Activated CD8-positive, alpha-beta memory T cell treated with anti-CD3 and anti-CD28 coated beads, Interleukin-2, amount 50 U/mL, for 1 hour (primary cell): Measurements from ENCODE around the gene C8G.

Experiments used
- DNase-seq: peaks from one replicate; pipeline ENCODE4 v3.0.0-alpha.2; 2020; ENCODE audit errors: extremely low read depth

Gene C8G

DNA sequence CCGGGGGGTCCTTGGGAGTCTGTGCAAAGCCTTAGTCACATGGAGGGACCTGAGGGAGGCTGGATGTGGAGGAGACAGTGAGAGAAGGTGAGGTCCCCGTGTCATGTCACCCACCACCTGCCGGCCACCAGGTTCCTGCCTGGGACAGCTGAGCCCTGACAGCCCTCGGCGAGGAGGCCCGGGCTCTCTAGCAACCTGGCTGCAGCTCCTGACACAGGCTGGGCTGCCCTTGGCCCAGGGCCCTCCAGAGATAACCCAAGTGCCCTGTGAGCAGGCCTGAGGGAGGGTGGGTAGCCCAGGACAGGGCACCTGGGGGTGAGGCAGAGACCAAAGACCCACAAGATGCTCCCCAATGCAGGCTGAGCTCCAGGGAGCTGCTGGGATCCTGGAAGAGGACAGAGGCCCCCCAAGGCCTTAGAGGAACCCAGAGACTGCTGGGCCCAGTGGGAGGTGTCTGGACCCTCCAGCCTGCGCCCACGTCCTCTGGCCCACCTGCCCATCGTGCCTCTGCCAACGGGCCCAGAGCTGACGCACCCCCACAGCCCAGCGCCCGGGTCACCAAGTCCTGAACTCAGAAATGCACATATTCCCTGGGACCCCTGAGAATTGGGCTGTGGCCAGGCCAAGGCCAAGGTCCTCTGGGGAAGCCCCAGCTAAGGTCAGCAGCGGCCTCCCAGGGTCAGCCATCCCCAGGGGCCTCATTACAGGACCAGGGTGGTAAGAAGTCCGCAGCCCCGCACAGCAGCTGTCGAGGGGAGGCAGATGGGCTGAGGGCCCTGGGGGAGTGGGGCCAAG lies 23.5 kb downstream of the C8G start:
- no peak for DNase-seq

DNA sequence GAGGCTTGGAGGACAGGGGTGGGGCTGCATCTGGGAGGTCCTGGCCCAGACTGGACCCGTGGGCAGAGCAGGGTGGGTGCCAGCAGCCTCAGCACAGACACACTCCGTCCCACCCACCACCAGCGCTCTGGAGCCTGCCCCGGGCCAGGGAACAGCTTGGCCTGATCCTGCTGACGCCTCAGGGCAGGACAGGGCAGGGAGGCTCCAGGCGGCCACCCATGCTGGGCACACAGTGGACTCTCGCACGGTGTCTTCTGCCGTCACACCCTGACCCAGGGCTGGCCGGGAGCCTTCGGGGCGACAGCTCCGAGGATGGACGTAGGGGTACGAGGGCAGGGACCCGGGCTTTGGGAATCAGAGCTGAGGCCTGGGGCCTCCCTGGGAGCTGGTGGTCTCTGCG lies 24.1 kb downstream of the C8G start:
- DNase-seq = no peak

DNA sequence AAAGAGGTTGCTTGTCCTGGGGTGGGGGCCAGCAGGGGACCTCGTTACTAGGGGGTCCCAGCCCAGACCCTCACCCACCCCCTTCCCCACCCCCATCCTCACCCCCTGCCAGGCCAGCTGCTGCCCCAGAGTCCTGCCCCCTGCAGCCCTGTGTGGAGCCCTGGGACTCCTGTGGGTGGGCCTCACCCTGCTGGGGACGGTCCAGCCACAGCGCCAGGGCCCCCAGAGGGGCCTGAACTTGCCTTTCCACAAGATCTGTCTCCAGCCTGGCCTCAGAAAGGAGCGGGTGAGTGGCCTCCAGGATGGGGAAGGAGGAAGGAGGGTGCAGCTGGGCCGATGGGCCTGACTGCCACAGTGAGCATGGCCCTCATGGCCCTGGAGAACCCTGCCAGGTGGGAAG lies 24.7 kb downstream of the C8G start:
- DNase-seq = no peak

DNA sequence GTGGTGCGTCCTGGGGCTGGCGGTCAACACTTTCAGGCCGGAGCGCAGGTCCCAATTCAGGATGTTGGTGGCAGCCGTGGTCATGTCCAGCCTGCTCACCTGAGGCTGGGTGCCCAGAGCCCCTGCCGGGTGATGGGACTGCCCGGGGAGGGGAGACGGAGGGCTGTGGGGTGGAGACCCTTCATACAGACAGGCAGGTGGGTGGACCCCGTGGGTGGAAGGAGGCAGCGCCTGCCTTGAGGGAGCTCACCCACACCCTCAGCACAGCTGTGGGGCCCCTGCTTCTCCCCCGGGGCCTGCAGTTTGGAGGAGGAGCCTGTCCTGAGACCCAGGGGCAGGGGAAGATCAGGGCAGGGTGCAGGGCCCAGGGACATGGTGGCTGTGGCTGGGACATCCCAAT lies 25.3 kb downstream of the C8G start:
- no peak for DNase-seq

DNA sequence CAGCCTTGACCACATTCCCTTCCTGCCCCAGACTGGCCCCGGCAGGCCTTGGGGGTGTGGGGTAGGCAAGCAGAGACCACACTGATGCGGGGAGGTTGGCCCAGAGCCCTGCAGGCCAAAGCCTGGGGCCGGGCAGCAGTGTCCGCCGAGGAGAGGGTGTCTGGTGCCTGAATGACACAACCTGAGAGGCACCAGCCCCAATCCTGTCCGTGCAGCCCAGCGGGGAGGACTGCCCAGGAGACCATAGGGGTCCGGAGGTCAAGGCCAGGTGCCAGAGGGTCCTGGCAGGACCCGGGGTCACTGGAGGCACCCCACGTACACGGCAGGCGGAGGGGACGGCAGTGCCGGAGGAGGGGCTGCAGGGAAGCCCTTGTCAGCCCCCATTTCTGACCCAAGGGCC lies 26.7 kb downstream of the C8G start:
- DNase-seq = no peak

DNA sequence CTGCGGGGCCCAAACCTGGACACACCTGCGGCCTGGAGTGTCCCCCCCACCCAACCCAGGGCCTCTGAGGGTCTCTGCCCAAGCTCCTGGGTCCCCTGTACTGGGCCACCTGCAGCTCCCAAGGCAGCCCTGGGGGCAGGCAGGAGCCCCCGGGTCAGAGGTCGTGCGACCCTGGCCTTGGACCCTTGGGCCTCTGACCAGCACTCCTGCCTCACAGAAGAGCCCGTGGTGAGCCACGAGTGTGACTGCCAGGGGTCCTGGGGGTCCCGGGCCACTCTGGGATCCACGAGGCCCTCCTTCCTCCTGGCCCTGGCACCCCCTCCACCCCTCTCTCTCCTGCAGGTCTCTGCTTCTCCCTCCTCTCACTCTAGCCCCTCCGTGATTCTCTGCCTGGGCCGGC lies 27.3 kb downstream of the C8G start:
- DNase-seq = no peak

DNA sequence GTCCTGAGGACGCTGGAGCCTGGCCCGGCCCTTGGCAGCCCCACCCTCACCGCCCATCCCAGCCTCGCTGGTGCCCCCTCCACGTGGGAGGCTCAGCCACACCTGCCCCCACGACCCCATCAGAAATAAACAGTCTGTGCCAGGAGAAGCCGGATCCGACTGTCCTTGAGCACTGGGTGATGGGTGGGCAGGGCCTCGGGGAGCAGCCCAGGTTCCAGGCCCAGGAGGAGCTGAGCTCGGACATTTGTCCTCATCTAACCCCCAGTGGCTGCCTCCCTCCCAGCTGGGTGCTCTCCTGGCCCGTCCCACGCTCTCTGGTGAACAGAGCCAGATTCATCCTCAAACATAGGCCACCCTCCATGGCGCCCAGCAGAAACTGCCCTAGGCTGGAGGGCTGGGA lies 27.7 kb downstream of the C8G start:
- DNase-seq = no peak

DNA sequence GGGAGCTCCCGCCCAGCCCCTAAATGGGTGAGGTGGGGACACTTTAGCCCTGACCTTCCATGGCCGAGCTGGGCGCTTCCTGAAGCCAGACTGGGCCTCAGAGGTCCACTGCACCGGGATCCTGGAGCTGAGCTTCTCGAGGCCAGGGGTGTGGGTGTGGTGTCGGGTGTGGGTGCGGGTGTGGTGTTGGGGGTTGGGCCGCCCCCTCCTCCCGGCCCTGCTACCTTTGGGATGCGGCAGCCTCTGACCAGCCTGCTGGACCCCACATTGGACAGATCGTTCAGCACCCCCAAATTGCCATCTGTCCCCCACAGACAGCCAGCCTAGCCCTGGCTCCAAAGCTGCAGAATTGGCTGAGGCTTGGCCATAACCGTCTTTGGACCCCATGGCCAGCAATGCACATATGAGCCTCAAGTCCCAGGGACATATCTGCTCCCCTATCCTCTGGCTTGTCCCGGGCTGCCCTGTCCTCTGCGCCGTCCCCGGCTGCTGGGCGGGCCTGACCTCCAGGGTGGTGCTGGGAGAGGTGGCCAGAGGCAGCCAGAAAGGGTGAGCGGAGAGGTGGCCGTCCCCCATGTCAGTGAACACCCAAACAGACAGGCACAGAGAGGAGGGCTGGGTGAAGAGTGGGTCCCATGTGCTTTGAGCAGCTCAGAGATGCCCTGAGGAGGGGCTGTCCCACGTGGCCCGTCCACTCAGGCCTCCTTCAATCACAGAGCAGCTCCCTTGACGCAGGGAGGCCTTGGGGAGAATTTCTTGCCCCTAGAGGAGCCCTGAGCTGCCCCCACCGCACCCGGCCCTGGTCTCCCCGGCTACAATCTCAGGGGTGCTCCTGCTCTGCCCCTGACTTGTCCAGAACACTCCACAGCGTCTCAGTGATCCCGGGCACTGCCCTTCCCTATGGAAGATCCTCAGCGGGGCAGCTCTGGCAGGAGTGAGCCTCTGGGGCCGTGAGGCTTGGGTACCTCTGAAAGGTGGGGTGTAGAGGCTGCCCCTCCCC lies 28.9 kb downstream of the C8G start:
- DNase-seq = no peak

DNA sequence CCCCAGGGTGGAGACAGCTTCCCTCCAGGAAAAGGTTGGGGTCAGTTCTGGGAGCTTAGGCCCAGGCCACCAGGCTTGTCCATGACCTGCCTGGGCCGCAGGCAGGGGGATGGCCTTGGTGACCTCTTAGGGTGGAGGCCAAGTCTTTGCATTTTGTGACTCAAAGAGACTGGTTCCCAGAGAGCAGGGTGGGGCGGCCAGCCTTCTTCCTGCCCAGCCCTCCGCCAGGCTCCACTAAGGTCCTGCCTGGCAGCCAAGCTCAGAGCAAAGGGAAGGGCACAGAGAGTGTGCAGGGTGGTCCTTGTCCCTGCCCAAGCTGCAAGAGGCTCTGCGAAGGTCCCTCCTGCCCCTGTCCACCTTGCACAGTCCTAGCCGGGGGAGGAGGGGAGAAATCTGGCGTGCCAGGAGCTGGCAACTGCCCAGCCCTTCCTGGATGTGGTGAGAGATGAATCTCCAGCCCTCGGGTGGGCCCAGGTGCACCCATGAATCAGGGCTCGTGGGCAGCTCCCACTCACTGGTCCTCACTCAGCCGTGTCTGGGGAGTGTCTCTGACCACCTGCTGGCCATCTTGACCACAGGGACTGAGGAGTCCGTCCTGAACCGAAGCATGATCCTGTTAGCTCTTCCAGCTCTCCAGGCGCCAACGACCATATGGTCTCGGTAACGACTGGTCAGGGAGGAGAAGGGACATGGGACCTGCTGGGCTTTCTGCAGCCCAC lies 29.9 kb downstream of the C8G start:
- no peak for DNase-seq

DNA sequence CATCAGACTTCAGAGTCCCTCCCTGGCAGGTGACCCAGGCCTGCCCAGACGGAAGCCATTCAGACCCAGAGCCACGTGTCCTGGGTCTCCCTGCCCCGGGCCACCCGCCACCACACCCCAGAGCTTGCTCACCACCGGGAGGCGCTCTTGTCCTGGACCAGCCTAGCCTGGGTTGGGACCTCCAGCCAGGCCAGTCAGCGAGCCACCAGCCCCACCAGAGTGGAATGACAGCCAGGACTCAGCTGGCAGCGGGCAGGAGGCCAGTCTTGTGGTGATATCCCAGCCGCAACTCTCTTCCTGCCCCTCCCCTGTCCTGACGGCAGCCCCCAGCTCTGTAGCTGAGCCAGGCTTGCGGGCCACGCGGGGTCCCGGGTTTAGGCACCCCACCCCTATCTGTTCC lies 30.6 kb downstream of the C8G start:
- no peak for DNase-seq

DNA sequence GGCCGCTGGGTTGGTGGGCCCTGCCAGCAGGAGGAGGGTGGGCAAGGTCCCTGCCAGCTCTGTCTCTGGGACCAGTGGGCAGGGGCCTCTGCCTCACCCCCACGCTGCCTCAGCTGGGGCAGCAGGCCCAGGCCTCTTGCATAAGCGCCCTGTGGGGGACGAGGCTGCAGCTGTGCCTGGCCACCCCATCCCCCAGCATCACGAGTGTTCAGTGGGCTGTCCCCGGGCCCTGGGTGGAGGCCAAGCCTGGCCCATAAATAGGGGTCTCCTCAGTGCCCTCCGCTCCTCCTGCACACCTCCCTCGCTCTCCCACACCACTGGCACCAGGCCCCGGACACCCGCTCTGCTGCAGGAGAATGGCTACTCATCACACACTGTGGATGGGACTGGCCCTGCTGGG lies 32.2 kb downstream of the C8G start, which contains the start of gene PTGDS:
Gene PTGDS, plus strand, starts transcription at position 282 of the 400 bp plus-strand sequence. Its CDS starts 75 bp downstream, at position 357.
- no peak for DNase-seq

DNA sequence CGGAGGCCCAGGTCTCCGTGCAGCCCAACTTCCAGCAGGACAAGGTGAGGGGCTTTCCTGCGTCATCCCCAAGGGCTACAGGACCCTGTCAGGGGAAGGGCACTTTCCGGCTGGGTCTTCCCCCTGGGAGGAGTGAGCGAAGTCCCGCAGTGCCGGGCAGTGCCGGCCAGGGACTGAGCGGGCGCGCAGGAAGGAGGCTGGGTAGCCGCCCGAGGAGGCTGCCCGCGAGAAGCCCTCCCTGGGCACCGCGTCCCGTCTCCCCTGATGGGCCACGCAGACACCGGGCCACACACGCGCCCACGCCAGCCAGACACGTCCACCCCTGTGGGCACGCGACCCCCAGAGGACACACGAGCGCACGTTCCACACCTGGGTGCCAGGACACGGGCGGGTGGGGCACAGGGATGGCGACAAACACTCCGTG lies 32.6 kb downstream of the C8G start:
- DNase-seq = no peak

DNA sequence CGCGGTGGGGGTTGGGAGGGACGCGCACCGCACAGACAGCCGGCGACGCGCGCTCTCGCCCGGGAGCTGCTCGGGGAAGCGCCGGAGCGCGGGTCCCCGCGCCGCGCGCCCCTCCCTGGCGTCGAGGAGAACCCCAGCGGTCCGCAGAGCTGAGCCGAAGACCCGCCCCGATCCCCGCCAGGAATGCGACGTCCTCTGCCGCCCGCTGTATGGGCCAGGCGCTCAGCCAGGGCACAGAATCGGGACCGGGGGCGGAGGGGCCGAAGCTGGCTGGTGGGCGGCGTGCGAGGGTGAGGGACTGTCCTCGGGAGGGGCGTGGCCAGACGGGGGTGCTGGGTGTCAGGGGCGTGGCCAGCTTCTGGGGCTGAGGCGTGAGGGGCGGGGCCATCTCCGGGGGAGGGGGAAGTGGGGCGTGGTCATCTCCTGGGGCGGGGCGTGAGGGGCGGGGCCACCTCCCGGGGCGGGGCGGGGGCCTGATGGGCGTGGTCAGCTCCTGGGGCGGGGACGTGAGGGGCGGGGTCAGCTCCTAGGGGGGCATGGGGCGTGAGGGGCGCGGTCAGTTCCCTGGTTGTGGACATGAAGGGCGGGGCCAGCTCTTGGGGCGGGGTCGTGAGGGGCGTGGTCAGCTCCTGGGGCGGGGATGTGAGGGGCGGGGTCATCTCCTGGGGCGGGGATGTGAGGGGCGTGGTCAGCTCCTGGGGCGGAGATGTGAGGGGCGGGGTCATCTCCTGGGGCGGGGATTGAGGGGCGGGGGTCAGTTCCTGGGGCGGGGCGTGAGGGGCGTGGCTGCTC lies 33.2 kb downstream of the C8G start:
- DNase-seq = peak; percentile 40

DNA sequence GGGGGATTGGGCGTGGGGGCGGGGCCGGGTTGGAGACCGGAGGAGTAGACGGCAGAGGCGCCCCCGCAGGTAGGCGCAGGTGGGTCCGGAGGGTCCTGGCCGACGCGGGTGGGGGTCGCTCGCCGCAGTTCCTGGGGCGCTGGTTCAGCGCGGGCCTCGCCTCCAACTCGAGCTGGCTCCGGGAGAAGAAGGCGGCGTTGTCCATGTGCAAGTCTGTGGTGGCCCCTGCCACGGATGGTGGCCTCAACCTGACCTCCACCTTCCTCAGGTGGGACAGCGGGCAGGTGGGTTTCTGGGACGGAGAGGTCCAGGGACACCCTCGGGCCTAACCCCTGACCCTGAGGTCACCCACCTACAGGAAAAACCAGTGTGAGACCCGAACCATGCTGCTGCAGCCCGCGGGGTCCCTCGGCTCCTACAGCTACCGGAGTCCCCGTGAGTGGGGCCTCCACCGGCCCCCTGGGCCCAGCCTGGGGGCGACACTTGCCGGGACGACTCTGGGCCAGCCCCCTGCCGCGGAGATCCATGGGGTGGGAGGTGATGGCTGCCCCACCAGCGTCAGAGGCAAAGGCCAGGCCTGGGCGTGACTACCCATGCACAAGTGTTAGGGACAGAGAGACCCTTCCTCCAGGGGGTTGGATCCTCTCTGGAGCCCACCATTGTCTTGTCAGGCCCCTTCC lies 34.0 kb downstream of the C8G start:
- no peak for DNase-seq

DNA sequence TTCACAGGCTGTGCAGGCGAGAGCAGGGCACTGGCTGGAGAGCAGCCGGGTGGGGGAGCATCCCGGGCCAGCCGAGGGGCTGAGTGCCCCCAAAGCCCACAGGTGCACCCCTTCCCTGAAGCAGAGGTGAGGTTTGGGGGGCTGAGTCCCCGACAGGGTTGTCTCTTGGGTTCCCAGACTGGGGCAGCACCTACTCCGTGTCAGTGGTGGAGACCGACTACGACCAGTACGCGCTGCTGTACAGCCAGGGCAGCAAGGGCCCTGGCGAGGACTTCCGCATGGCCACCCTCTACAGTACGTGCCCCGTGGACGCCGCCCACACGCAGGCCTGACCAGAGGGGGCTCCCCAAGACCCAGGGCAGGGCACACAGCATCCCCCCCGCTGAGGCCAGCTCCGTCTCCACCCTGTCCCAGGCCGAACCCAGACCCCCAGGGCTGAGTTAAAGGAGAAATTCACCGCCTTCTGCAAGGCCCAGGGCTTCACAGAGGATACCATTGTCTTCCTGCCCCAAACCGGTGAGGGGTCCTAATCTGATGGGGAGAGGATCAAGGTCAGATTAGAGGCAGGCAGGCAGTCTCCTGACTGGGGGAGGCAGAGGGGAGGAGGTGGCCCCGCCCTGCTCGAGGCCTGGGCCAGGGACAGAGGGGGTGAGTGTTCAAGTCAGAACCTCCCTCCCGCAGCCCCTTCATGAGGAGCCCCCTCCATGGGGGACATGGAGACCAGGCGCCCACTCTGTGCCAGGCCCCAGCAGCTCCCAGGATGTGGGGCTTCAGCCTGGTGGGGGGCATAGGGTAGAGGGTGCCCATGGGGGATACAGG lies 34.9 kb downstream of the C8G start:
- DNase-seq = no peak

DNA sequence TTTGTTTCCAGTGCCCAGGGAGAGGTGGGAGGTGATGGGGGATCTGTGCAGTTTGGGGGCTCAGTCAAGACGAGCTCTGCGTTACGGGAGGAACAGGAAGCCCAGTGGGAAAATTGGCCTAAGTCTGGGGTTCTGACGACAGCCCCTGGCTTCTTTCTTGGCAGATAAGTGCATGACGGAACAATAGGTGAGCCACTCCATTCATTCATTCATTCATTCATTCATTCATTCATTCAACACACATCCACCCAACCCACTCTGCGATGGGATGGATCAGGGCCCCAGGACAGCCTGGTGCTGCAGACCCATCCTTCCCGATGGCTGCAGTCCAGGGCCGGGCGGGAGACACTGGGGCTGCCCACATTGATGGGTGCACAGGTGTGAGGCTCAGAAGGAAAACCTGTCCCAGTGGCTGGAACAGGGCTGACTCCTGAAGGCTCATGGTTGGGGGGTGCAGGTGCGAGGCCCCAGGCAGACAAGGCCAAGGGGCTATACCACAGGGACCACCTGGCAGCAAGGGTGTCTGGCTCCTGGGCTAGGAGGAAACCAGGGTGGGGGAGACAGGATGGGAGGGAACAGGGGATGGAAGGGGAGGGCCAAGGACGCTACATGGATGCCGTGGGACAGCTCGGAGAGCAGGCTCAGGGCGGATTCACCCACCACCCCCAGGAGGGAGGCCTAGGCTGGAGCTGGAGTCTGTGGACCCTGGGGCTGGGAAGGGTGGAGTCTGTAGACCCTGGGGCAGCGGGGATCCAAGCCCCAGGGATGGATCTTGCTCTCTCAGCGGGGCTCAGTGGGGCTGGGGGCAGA lies 35.8 kb downstream of the C8G start:
- no peak for DNase-seq

DNA sequence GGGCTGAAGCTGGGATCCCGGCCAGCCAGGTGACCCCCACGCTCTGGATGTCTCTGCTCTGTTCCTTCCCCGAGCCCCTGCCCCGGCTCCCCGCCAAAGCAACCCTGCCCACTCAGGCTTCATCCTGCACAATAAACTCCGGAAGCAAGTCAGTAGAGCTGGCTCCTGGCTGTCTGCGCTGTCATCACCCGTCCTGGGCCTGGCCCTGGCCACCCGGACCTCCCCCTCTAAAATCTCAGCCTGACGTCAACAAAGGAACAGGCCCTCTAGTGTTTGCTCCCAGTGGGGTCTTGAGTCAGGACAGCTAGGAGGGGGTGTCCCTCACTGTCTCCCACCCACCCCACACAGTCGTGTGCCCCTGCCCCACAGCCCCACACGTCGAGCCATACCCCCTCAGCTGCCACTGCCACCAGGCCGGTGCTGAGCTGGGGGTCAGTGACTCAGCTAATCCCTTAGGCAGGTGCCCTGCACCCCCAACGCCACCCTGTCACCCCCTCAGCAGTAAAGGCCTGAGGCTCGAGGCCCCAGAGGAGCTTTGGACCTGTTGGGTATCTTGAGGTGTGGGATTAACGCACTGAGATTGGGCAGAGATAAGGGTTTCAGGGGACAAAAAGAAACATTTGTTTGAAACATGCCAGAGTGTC lies 36.7 kb downstream of the C8G start:
- no peak for DNase-seq
